ENCODE data around the gene PITPNM2.

DNA sequence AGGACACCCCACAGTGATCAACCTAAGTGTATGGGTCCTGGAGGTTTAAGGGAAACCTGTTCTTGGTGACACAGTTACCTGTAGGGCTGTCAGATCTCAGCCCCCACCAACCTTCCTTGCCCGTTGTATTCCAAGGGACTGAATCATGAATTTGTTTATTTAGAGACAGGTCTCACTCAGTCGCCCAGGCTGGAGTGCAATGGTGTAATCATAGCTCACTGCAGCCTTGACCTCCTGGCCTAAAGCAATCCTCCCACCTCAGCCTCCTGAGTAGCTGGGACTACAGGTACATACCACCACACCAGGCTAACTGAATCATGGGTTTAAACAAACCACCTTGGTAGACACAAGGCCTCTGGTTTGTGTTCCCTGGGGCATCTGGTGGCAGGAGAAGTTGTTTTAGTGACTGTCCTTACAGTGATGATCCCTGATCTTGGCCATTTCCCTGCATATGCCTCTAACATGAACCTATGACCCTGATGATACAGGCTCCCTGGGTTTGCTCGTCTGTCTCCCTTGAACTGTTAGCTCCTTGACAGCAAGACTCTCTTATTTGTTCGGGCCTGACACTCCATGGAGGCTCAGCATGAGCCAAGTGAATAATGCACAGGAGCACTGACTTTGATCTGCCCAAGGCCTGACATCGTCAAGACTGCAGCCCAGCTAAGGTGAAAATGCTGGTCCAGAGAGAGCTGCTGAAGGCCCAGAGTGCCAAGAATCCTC, 47.9 kb downstream of the PITPNM2 start:
- TF ChIP-seq, protein P1, sequence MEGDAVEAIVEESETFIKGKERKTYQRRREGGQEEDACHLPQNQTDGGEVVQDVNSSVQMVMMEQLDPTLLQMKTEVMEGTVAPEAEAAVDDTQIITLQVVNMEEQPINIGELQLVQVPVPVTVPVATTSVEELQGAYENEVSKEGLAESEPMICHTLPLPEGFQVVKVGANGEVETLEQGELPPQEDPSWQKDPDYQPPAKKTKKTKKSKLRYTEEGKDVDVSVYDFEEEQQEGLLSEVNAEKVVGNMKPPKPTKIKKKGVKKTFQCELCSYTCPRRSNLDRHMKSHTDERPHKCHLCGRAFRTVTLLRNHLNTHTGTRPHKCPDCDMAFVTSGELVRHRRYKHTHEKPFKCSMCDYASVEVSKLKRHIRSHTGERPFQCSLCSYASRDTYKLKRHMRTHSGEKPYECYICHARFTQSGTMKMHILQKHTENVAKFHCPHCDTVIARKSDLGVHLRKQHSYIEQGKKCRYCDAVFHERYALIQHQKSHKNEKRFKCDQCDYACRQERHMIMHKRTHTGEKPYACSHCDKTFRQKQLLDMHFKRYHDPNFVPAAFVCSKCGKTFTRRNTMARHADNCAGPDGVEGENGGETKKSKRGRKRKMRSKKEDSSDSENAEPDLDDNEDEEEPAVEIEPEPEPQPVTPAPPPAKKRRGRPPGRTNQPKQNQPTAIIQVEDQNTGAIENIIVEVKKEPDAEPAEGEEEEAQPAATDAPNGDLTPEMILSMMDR (IDR thresholded peaks at IDR 0.05), result no peak
- TF ChIP-seq POLR2AphosphoS5 (IDR thresholded peaks at IDR 0.05) (no peak), POLR2A (IDR thresholded peaks at IDR 0.05) (no peak)
